GM18858 (cell line): ENCODE measurements around the gene DGLUCY.
A peak's percentile ranks its signal among the peaks of the same experiment; 100 is the strongest.
"Not testable (repeated sequence)": the region's sequence is repeated elsewhere in the genome, so short reads cannot be mapped to it uniquely, and the experiment has no call there.

Experiments
- ATAC-seq: cut with Tn5 transposase; IDR thresholded peaks from one replicate; pipeline ENCODE4 v1.9.1; 2021; ENCODE audit not compliant: unreplicated experiment

The DGLUCY gene

GRCh38 chr14:91202234-91202974 lies 88.5 kb downstream of the DGLUCY start:
- no peak for ATAC-seq

DNA sequence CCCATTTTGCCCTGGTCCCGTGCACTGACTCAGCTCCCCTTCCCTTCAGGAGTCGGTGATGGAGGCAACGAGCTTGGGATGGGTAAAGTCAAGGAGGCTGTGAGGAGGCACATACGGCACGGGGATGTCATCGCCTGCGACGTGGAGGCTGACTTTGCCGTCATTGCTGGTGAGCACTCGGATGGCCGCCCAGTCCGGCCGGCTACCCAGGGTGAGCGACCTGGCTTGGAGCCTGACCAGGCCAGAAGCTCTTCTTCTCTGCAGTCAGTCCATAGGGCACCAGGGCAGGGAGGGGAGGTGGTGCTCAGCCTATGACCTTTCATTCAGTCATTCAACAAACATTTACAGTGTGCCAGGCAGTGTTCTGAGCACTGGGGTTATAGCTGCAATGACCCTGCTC lies 90.8 kb downstream of the DGLUCY start:
- no peak for ATAC-seq

GRCh38 chr14:91205459-91205858 lies 91.6 kb downstream of the DGLUCY start:
- ATAC-seq = no peak

DNA sequence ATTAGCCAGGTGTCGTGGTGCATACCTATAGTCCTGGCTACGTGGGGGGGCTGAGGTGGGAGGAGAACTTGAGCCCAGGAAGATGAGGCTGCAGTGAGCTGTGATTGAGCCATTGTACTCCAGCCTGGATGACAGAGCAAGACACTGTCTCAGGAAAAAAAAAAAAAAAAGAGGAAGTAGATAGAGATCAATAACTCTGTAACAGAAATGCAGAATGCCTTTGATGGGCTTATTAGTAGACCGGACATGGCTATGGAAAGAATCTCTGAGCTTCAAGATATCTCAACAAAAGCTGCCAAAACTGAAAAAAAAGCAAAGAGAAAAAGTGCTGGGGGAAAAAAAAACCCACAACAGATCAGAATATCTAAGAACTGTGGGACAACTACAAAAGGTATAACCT lies 93.1 kb downstream of the DGLUCY start:
- ATAC-seq = no peak

DNA sequence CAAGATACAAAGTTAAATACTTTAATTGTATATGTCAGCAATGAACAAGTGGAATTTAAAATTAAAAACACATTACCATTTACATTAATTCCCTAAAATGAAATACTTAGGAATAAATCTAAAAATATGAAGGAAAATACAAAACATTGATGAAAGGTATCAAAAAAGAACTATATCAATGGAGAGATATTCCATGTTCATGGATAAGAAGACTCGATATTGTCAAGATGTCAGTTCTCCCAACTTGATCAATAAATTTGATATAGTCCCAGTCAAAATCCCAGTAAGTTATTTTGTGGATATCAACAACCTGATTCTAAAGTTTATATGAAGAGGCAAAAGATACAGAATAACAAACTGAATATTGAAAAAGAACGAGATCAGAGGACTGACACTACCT lies 97.1 kb downstream of the DGLUCY start:
- no peak for ATAC-seq

DNA sequence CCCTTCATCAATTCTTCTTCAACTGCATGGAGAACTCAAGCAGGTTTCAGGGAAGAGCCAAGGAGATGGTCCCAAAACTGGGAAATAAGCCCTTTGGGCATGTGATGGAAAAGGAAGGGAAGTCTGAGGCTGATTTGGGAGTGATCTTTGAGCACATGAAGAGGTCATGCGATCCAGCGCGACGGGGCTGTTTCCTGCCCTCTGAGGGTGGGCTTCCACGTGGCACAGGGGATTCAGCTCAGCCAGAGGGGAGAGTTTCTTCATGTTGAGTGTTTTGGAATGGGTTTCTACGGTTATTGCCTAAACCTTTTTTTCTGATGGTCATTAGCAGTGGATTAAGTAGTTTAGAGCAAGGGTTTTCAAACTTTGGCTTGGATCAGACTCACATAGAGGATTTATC lies 100.4 kb downstream of the DGLUCY start:
- no peak for ATAC-seq

DNA sequence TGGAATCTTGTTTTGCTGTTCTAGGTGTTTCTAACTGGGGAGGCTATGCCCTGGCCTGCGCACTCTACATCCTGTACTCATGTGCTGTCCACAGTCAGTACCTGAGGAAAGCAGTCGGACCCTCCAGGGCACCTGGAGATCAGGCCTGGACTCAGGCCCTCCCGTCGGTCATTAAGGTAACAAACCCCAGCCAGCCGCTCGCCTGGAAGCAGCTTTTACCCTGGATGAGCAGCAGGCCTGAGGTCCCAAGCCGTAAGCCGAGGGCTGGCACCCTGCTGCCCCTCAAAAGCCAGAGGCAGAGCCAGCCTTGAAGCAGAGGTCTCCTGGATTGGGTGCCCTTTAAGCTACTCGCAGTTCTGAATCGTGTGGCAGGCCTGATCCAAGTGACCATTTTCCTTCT lies 101.5 kb downstream of the DGLUCY start:
- no peak for ATAC-seq

- ATAC-seq = no peak
Observed at GRCh38 chr14:91216731-91217226, 102.9 kb downstream of the DGLUCY start.

DNA sequence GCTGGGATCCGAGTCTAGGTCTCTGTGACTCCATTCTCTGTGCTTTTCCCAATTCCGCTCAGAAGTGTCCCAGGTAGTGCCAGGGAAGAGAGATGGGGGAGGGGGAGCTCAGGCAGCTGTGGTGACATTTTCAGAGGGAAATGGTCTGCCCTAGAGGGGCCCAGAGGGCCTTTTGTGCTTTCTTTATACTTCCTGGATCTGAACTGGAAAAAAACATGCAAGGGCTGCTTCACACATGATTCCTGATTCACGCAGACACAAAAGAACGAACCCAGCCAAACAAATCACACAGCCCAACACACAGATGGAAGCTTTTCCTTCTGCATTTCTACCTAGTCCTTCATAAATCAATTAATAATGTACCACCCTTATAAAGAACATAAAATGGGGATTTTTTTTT lies 104.1 kb downstream of the DGLUCY start:
- ATAC-seq = no peak

DNA sequence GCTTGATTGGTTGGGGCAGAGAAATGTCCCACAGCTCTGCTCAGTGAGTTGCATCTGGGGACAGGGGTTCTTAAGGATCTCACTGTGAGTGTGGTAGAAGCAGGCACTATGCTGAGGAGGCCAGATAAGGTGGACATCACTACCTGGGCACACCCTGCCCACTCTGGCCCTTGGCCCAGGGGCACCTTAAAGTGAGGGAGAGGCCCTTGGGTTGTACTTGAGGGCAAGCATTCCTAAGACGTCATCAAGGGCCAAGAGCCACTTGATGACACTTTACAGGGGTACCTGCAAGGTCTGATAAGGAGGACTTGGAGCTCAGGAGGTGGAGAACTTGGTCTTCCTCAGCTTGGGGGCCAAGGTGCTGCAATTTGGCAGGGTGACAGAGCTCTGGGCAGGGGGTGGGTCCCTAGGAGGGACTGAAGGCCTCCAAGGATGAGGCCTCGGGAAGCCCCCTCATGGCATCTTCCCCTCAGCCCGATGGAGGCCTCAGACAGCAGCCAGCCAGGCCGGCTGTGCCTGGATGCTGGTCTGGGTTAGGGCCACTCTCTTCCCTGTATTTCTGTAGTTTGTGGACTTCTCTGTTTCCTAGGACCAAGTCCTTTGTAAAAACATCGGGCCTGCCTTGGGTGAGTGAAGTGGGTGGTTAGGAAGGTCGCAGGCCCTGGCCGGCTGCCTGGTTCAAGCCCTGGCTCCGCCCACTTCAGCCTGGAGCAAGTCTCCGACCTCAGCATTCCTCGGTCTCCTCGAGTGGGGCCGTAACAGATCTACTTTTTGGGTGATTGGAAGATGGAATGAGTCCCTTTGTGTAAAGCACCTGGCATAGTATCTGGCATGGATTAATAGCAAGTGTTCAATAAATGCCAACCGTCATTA lies 105.9 kb downstream of the DGLUCY start:
- no peak for ATAC-seq

- ATAC-seq = no peak
Observed at GRCh38 chr14:91220581-91221000, 106.7 kb downstream of the DGLUCY start.

GRCh38 chr14:91221270-91221669 lies 107.4 kb downstream of the DGLUCY start:
- no peak for ATAC-seq

DNA sequence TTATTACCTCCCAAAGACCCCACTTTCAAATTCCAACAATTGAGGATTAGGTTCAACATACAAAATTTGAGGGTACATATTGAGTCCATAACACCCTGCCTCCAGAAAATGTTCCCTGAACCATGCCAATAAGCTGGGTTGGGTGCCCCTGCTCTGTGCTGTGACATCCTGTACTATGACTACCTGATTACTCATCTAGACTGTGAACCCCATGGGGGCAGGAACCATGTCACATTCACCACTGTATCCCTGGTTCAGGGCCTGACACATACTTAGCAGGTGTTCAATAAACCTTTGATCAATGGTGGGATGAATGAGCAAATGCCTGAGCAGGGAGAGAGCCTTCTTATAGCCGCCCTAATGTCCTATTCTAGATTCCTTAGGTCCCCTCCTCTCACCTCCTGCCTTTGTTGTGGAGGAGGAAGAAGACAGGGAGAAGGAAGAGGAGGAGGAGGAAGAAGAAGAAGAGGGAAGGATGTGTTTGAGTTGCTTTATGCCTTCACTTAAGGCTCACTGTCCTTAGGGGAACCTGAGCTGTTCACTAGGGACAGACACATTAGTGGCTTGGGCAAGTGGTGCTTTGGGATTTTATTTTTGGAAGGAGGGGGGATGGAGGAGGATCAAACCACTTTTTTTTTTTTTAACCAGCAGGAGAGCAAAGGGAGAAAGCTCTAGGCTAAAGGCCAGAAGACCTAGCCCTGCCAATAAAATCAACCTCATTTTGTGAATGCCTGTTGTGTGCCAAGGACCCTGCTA lies 109.3 kb downstream of the DGLUCY start:
- no peak for ATAC-seq

DNA sequence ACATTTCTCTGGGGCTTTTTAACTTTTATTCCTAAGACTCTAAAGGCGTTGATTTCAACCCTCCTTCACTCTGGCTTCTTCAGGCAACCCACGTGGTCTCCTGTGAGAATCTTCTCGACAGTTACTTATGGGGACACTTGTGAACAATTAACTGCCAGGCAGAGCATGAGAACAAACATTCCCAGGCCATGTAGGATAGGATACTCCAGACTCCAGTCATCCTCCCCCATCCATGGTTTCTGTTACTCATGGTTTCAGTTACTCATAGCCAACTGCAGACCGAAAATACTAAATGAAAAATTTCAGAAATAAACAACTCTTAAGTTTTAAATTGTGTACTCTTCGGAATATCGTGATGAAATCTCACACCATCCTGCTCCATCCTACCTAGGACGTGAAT lies 111.2 kb downstream of the DGLUCY start:
- no peak for ATAC-seq

- not testable (repeated sequence) for ATAC-seq
Observed at GRCh38 chr14:91226360-91226759, 112.5 kb downstream of the DGLUCY start.

DNA sequence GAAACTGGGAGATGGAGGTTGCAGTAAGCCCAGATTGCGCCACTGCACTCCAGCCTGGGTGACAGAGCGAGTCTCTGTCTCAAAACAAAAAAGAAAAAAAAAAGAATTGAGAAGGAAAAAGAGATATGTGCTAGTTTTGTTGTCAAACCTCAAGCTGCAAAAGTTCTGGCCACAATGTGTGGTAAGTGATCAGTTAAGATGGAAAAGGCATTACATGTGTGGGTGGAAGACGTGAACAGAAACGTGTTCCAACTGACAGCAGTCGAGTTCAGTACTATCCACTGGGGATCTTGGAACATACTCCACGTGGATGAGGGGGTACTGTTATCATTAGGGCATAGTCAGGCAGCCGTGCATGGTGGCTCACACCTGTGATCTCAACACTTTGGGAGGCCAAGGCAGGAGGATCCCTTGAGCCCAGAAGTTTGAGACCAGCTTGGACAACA lies 113.3 kb downstream of the DGLUCY start:
- no peak for ATAC-seq

- peak; percentile 71 for ATAC-seq
Observed at GRCh38 chr14:91228112-91229004, 114.5 kb downstream of the DGLUCY start.

GRCh38 chr14:91229005-91229382 lies 115.1 kb downstream of the DGLUCY start:
- ATAC-seq = no peak

- peak; percentile 67 for ATAC-seq
Observed at GRCh38 chr14:91229743-91230200, 115.9 kb downstream of the DGLUCY start.

DNA sequence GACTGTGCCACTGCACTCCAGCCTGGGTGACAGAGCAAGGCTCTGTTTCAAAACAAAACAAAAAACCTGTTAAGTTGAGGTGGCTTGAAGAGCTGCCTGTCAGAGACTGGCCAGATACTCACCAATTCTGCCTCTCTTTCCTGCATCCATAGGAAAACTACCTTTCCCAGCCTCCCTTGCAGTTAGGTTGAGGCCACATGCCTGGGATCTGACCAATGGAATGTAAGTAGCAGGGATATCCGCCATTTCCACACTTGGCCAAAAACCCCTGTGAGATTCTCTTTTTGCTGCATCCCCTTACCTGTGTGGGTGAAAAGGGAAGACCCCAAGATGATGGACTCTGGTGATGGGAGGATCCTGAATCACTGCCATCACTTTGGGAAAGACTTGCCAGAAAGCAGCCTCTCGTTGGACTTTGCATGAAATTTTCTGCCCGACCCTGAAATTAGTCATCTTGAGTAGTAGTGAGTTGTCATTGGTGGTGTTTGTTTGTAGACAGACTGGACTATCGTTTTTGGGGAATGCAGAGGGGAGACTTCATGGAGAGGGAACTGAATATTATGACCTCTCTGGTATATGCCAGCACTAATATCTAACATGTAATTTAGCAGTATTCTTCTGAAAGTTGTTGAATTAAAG lies 116.6 kb downstream of the DGLUCY start:
- ATAC-seq = no peak
